Measurements from ENCODE around the gene RPS23. TPM values are rescaled to one million over a fixed set of nuclear protein-coding genes. Genes with fewer than 3 reads are reported as not detected.

RPS23 gene
- total RNA-seq, 1 donor from 2014 or later, result 5,433 TPM

DNA sequence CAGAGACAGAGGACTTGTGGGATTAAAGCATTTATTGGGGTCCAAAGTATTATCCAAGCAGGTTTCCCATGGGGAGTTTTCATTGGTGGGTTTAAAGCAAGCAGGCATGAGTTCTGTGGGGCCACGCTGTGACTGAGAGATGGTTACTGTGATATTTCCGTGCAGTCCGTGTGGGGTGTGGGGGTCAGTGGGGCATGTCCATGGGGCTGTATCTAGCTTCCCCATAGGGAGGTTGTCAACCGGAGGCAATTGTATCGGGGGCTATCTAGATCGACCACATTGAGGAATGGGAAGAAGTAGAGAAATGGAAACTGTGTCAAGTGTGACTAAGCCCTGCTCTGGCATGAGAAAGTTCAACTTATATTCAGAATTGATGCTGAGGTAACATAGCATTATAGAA lies 7.1 kb upstream of the RPS23 start:
- H3K36me3 Mint-ChIP-seq, result no peaks in the 10 kb centered on the region
- no peak overlapping the region for H3K4me3 Mint-ChIP-seq
- Histone ChIP-seq H2AFZ (replicated peaks) (no peak overlapping the region), H3K27ac (no peak overlapping the region), H3K4me2 (no peak overlapping the region), H3K4me3 (no peak overlapping the region), H3F3A (ENCODE audit: low read depth) (peaks cover 14% of the 10 kb centered on the region), H3K79me2 (ENCODE audit: low read depth) (peaks cover 6% of the 10 kb centered on the region), H3K9me3 (ENCODE audit: low read depth) (no peaks in the 10 kb centered on the region), H3K9ac (no peak overlapping the region), H3K4me1 (peaks cover 30% of the 10 kb centered on the region), H3K36me3 (no peaks in the 10 kb centered on the region), H3K27me3 (no peaks in the 10 kb centered on the region), H4K20me1 (ENCODE audit: low read depth) (no peaks in the 10 kb centered on the region)
- H3K27me3 Mint-ChIP-seq (ENCODE audit: insufficient read depth, low read depth), result no peaks in the 10 kb centered on the region
- no peak overlapping the region for H3K27ac Mint-ChIP-seq
- H3K4me1 Mint-ChIP-seq, result peaks cover 7% of the 10 kb centered on the region
- no peak for TF ChIP-seq EZH2phosphoT487 (IDR thresholded peaks at IDR 0.05)
- TF ChIP-seq, protein P1, sequence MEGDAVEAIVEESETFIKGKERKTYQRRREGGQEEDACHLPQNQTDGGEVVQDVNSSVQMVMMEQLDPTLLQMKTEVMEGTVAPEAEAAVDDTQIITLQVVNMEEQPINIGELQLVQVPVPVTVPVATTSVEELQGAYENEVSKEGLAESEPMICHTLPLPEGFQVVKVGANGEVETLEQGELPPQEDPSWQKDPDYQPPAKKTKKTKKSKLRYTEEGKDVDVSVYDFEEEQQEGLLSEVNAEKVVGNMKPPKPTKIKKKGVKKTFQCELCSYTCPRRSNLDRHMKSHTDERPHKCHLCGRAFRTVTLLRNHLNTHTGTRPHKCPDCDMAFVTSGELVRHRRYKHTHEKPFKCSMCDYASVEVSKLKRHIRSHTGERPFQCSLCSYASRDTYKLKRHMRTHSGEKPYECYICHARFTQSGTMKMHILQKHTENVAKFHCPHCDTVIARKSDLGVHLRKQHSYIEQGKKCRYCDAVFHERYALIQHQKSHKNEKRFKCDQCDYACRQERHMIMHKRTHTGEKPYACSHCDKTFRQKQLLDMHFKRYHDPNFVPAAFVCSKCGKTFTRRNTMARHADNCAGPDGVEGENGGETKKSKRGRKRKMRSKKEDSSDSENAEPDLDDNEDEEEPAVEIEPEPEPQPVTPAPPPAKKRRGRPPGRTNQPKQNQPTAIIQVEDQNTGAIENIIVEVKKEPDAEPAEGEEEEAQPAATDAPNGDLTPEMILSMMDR (IDR thresholded peaks at IDR 0.05), result no peak
- no peaks in the 10 kb centered on the region for H3K9me3 Mint-ChIP-seq
- DNase-seq (ENCODE audit: low spot score), result no peak

DNA sequence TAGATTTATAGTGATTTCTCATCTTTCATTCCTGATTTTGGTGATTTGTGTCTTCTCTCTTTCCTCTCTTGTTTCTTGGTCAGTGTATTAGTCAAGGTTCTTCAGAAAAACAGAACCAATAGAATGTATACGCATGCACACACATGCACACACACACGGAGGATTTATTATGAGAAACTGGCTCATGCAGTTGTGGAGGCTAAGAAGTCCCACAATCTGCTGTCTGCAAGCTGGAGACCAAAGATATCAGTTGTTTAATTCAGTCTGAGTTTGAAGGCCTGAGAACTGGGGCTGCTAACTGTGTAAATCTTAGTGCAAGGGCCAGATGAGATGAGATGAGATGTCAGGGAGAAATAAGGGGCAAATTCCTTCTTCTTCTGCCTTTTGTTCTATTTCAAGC lies 5.7 kb upstream of the RPS23 start:
- no peaks in the 10 kb centered on the region for H3K36me3 ChIP-seq
- peaks cover 2% of the 10 kb centered on the region for H3F3A ChIP-seq (ENCODE audit: low read depth)
- H3K9me3 ChIP-seq (ENCODE audit: low read depth), result no peaks in the 10 kb centered on the region
- Mint-ChIP-seq H3K4me3 (no peak overlapping the region), H3K27ac (no peak overlapping the region), H3K9me3 (no peaks in the 10 kb centered on the region), H3K27me3 (ENCODE audit: insufficient read depth, low read depth) (peaks cover 6% of the 10 kb centered on the region), H3K4me1 (peaks cover 4% of the 10 kb centered on the region), H3K36me3 (no peaks in the 10 kb centered on the region)
- DNase-seq (ENCODE audit: low spot score), result no peak
- no peak overlapping the region for H3K4me2 ChIP-seq
- H3K4me1 ChIP-seq, result peaks cover 21% of the 10 kb centered on the region
- no peaks in the 10 kb centered on the region for H3K27me3 ChIP-seq
- no peak overlapping the region for H3K4me3 ChIP-seq
- no peaks in the 10 kb centered on the region for H4K20me1 ChIP-seq (ENCODE audit: low read depth)
- no peak overlapping the region for H3K9ac ChIP-seq
- no peak overlapping the region for H2AFZ ChIP-seq (replicated peaks)
- no peak overlapping the region for H3K27ac ChIP-seq
- TF ChIP-seq EZH2phosphoT487 (IDR thresholded peaks at IDR 0.05), result no peak
- TF ChIP-seq, protein P1 (IDR thresholded peaks at IDR 0.05), result no peak
- no peak for TF ChIP-seq EZH2 (IDR thresholded peaks at IDR 0.05)
- H3K79me2 ChIP-seq (ENCODE audit: low read depth), result peaks cover 4% of the 10 kb centered on the region

DNA sequence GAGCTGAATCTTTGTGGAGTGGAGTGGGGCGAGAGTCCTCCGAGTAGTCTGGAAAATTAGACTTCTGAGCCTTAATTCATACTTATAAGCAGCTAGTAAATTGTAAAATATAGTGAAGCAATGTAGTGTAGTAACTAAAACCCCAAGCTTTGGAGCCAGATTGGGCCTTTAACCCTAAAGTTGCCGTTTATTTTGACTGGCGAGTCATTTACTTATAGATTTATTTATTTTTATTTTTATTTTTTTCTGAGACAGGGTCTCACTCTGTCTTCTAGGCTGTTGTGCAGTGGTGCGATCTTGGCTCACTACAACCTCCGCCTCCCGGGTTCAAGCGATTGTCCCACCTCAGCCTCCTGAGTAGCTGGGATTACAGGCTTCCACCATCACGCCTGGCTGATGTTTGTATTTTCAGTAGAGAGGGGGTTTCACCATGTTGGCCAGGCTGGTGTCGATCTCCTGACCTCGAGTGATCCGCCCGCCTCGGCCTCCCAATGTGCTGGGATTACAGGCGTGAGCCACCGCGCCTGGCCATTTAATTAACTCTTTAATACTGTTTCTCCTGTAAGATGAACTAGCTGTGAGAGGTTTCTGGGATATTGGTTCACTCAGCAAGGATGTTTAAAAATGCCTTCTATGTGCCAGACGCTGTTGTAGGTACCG lies 687 bp upstream of the RPS23 start:
- Histone ChIP-seq H3K79me2 (ENCODE audit: low read depth) (peaks cover 34% of the 10 kb centered on the region), H2AFZ (replicated peaks) (peak overlapping the region; percentile 92), H3K9me3 (ENCODE audit: low read depth) (no peaks in the 10 kb centered on the region), H3K4me1 (peaks cover 29% of the 10 kb centered on the region), H3K27me3 (no peaks in the 10 kb centered on the region), H3K36me3 (peaks cover 21% of the 10 kb centered on the region), H3K9ac (no peak overlapping the region), H3F3A (ENCODE audit: low read depth) (peaks cover 37% of the 10 kb centered on the region), H3K4me2 (peak overlapping the region; percentile 90), H4K20me1 (ENCODE audit: low read depth) (peaks cover 10% of the 10 kb centered on the region), H3K4me3 (peak overlapping the region; percentile 70), H3K27ac (no peak overlapping the region)
- TF ChIP-seq EZH2 (IDR thresholded peaks at IDR 0.05) (no peak), EZH2phosphoT487 (IDR thresholded peaks at IDR 0.05) (no peak)
- TF ChIP-seq, protein P1 (IDR thresholded peaks at IDR 0.05), result no peak
- peak overlapping the region; percentile 93 for H3K4me3 Mint-ChIP-seq
- no peak for DNase-seq (ENCODE audit: low spot score)
- H3K4me1 Mint-ChIP-seq, result peaks cover 17% of the 10 kb centered on the region
- no peaks in the 10 kb centered on the region for H3K9me3 Mint-ChIP-seq
- peaks cover 26% of the 10 kb centered on the region for H3K36me3 Mint-ChIP-seq
- peak overlapping the region; percentile 100 for H3K27ac Mint-ChIP-seq
- H3K27me3 Mint-ChIP-seq (ENCODE audit: insufficient read depth, low read depth), result peaks cover 6% of the 10 kb centered on the region

Data from neural progenitor cell (in vitro differentiated cells).